Panc1 (cell line): ENCODE data around the gene IP6K2. TPM values are rescaled to one million over a fixed set of nuclear protein-coding genes. Genes with fewer than 3 reads are reported as not detected.

Experiments
- ATAC-seq: fragments of 200-7000 bp; cut with Tn5 transposase; 2 replicates; pipeline ENCODE4 v1.9.1; 2020; ENCODE audit warnings: mild to moderate bottlenecking, moderate library complexity
- BruUV-seq: library from RNA; stranded (reverse); fragments of 400-500 nt; replicated peaks from 2 replicates; lab custom pipeline; 2021; lab: Mats Ljungman, UMichigan
- CTCF ChIA-PET: fragments of 300-600 bp; sonication (Branson Sonifier 250); formaldehyde crosslinking; loops from one replicate; lab custom pipeline; 2022; ENCODE audit warnings: antibody characterized with exemption; lab: Charles Lee
- POLR2A ChIA-PET: fragments of 300-600 bp; sonication (Branson Sonifier 250); formaldehyde crosslinking; loops from one replicate; lab custom pipeline; 2022; ENCODE audit warnings: antibody characterized with exemption; lab: Charles Lee
- DNase-seq: peaks from one replicate; pipeline ENCODE4 v3.0.0-alpha.2; 2010; ENCODE audit warnings: low read depth, low spot score
- H3K27ac ChIP-seq: 2 replicates; pipeline ENCODE4 v1.5.1; 2011; ENCODE audit warnings: mild to moderate bottlenecking, low read length, inconsistent platforms
- H3K27me3 ChIP-seq: fragments of 200-500 bp; sonication (Bioruptor generic); 2 replicates; pipeline ENCODE4 v1.6.0; 2014; ENCODE audit warnings: low read length, inconsistent platforms; ENCODE audit not compliant: control insufficient read depth, insufficient read depth
- H3K36me3 ChIP-seq: fragments of 200-500 bp; sonication (Bioruptor generic); 2 replicates; pipeline ENCODE4 v1.5.1; 2014; ENCODE audit warnings: inconsistent platforms, mild to moderate bottlenecking, low read length, moderate library complexity; ENCODE audit not compliant: control insufficient read depth, insufficient read depth
- H3K4me1 ChIP-seq: 2 replicates; pipeline ENCODE4 v1.5.1; 2011; ENCODE audit warnings: inconsistent platforms, mild to moderate bottlenecking, low read length, moderate library complexity; ENCODE audit not compliant: control insufficient read depth, insufficient read depth
- H3K4me3 ChIP-seq, 2 experiments: 2 replicates each; pipeline ENCODE4 v1.5.1; 2011 to 2012; ENCODE audit warnings: low read depth in 2 of 2, low read length in 2 of 2, mild to moderate bottlenecking in 2 of 2, inconsistent platforms in 1 of 2, moderate library complexity in 1 of 2
- H3K9me3 ChIP-seq: fragments of 200-500 bp; sonication (Bioruptor generic); 2 replicates; pipeline ENCODE4 v1.5.1; 2014; ENCODE audit warnings: low read depth, mild to moderate bottlenecking, inconsistent platforms, low read length, moderate library complexity; ENCODE audit not compliant: control insufficient read depth, insufficient read depth
- CTCF ChIP-seq: fragments of 450-650 bp; IDR thresholded peaks from 2 replicates; pipeline ENCODE4 v1.5.1; 2017; ENCODE audit warnings: mild to moderate bottlenecking
- POLR2AphosphoS5 ChIP-seq: IDR thresholded peaks from 2 replicates; pipeline ENCODE4 v1.6.1; 2012; ENCODE audit warnings: mild to moderate bottlenecking, low read depth, low read length, moderate library complexity
- SIN3A ChIP-seq: IDR thresholded peaks from 2 replicates; pipeline ENCODE4 v1.6.1; 2012; ENCODE audit warnings: low read depth, mild to moderate bottlenecking, low read length, moderate library complexity, borderline replicate concordance; ENCODE audit not compliant: insufficient read depth
- TCF7L2 ChIP-seq: IDR thresholded peaks from 2 replicates; pipeline ENCODE4 v1.6.1; 2011; ENCODE audit warnings: mild to moderate bottlenecking, low read depth, low read length, inconsistent platforms
- in situ Hi-C: cut with HindIII; loops from 2 replicates; pipeline ENCODE4 v1.10.0; 2016; ENCODE audit warnings: low sequenced_read_pairs, low pct_unique_long_range_greater_than_20kb
- intact Hi-C: fragments of 100-400 bp; cut with micrococcal nuclease; formaldehyde crosslinking; loops from one replicate; pipeline ENCODE4 v1.10.0; 2022; ENCODE audit not compliant: unreplicated experiment
- total RNA-seq: library from RNA; stranded (reverse); gene quantifications from one replicate; pipeline ENCODE4 v1.2.1, GENCODE V29; 2021; ENCODE audit not compliant: unreplicated experiment
- TF ChIP-seq, protein P1 (sequence below), 2 experiments: IDR thresholded peaks; 2 replicates each; pipeline ENCODE4 v1.6.1; 2011 to 2012; ENCODE audit warnings: low read depth in 2 of 2, control low read depth in 1 of 2, low read length in 1 of 2, mild to moderate bottlenecking in 1 of 2, moderate library complexity in 1 of 2; ENCODE audit not compliant: insufficient read depth in 1 of 2

IP6K2 gene
- total RNA-seq, 1 experiment from 2014 or later, result 50.2 TPM

DNA sequence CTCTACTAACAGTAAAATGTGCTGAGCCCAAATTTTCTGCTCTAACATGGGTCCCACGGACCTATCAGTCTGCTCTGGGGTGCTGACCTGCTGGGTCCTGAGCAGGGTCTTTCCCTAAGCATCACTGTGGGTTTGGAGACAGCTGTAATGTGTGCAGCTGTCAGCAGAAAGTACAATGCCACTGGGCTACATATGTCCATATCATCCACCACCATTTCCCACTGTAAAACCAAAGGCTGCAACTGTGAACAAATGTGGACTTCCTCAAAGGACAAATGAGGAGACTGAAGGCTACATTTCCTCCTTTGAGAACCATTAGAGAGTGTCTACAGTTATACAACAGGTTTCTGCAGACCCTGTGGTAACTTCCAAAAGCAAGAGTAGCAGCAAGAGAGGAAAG, 33.8 kb upstream of the IP6K2 start:
- no peak for DNase-seq

DNA sequence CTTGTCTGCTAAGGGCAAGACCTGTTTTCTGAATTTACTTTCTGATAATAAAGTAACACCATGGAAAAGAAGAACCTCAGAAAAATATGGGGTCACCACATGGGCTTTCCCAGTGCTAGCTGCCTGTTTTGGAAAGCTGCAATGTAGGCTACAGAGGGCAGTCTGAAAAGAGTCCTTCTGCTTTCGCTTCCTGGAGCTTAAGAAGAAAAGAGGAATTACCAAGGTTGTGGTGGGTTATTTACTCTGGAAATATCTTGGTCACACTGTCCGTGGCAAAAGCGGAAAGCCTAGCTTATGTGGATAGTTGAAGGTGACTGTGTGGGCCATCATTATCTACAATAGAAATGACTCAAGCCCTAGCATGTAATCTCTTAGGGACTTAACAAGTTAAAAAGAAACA, 31.7 kb upstream of the IP6K2 start:
- ATAC-seq, result no peak
- CTCF ChIA-PET, result no interaction called here
- BruUV-seq, result no TSS peak
- no peak for DNase-seq
- Histone ChIP-seq H3K9me3 (no peaks in the 10 kb centered on the region), H3K4me3 (no peak overlapping the region), H3K4me1 (no peaks in the 10 kb centered on the region), H3K27me3 (no peaks in the 10 kb centered on the region), H3K27ac (no peak overlapping the region), H3K36me3 (no peaks in the 10 kb centered on the region; the same call in 1 of the 2 replicates)
- intact Hi-C loops (no loop called here), in situ Hi-C loops (no loop called here)
- POLR2A ChIA-PET, result no interaction called here
- TF ChIP-seq POLR2AphosphoS5 (no peak), SIN3A (no peak), TCF7L2 (no peak), CTCF (no peak)
- TF ChIP-seq, protein P1, sequence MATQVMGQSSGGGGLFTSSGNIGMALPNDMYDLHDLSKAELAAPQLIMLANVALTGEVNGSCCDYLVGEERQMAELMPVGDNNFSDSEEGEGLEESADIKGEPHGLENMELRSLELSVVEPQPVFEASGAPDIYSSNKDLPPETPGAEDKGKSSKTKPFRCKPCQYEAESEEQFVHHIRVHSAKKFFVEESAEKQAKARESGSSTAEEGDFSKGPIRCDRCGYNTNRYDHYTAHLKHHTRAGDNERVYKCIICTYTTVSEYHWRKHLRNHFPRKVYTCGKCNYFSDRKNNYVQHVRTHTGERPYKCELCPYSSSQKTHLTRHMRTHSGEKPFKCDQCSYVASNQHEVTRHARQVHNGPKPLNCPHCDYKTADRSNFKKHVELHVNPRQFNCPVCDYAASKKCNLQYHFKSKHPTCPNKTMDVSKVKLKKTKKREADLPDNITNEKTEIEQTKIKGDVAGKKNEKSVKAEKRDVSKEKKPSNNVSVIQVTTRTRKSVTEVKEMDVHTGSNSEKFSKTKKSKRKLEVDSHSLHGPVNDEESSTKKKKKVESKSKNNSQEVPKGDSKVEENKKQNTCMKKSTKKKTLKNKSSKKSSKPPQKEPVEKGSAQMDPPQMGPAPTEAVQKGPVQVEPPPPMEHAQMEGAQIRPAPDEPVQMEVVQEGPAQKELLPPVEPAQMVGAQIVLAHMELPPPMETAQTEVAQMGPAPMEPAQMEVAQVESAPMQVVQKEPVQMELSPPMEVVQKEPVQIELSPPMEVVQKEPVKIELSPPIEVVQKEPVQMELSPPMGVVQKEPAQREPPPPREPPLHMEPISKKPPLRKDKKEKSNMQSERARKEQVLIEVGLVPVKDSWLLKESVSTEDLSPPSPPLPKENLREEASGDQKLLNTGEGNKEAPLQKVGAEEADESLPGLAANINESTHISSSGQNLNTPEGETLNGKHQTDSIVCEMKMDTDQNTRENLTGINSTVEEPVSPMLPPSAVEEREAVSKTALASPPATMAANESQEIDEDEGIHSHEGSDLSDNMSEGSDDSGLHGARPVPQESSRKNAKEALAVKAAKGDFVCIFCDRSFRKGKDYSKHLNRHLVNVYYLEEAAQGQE (IDR thresholded peaks at IDR 0.05; ENCODE audit: insufficient read depth in 1 of 2, low read depth in 2 of 2, low read length in 1 of 2), result no peak

More for the DNA sequence above, 33.8 kb upstream of the IP6K2 start:
- POLR2A ChIA-PET, result no interaction called here
- Histone ChIP-seq H3K27ac (no peak overlapping the region), H3K9me3 (no peaks in the 10 kb centered on the region), H3K4me3 (no peak overlapping the region), H3K27me3 (no peaks in the 10 kb centered on the region), H3K36me3 (no peaks in the 10 kb centered on the region; the same call in 1 of the 2 replicates), H3K4me1 (no peaks in the 10 kb centered on the region)
- TF ChIP-seq CTCF, result no peak
- TF ChIP-seq SIN3A, result no peak
- TF ChIP-seq, protein P1 (IDR thresholded peaks at IDR 0.05; ENCODE audit: insufficient read depth in 1 of 2, low read depth in 2 of 2, low read length in 1 of 2), result no peak
- TF ChIP-seq TCF7L2, result no peak
- no peak for TF ChIP-seq POLR2AphosphoS5
- no TSS peak for BruUV-seq
- ATAC-seq, result no peak
- CTCF ChIA-PET, result no interaction called here
- intact Hi-C loops (no loop called here), in situ Hi-C loops (no loop called here)
